GM21528 (cell line): ENCODE results near the gene CYP4F2.
"Not testable (repeated sequence)": the region's sequence is repeated elsewhere in the genome, so short reads cannot be mapped to it uniquely, and the experiment has no call there.

Source experiments
- ATAC-seq: cut with Tn5 transposase; IDR thresholded peaks from one replicate; pipeline ENCODE4 v1.9.1; 2021; ENCODE audit warnings: mild to moderate bottlenecking, moderate library complexity; ENCODE audit not compliant: unreplicated experiment, low FRiP score

Gene CYP4F2

GRCh38 chr19:15860522-15860921, 37.4 kb downstream of the CYP4F2 start:
- no peak for ATAC-seq

GRCh38 chr19:15859187-15859586, 38.7 kb downstream of the CYP4F2 start:
- no peak for ATAC-seq

GRCh38 chr19:15850385-15850784, 47.5 kb downstream of the CYP4F2 start:
- ATAC-seq, result no peak

GRCh38 chr19:15846923-15847322, 51.0 kb downstream of the CYP4F2 start:
- ATAC-seq, result no peak

GRCh38 chr19:15843894-15844222, 54.0 kb downstream of the CYP4F2 start:
- ATAC-seq, result not testable (repeated sequence)

- no peak for ATAC-seq
These were observed 54.5 kb downstream of the CYP4F2 start for GRCh38 chr19:15843203-15843893.

GRCh38 chr19:15841875-15842569, 55.9 kb downstream of the CYP4F2 start:
- no peak for ATAC-seq

GRCh38 chr19:15840833-15841232, 57.0 kb downstream of the CYP4F2 start:
- ATAC-seq, result no peak

GRCh38 chr19:15839888-15840287, 58.0 kb downstream of the CYP4F2 start:
- ATAC-seq, result not testable (repeated sequence)

- no peak for ATAC-seq
These were observed 59.5 kb downstream of the CYP4F2 start for GRCh38 chr19:15838351-15838750.

- no peak for ATAC-seq
These were observed 60.6 kb downstream of the CYP4F2 start for GRCh38 chr19:15837221-15837731.

GRCh38 chr19:15836330-15837220, 61.3 kb downstream of the CYP4F2 start:
- ATAC-seq, result peak; percentile 94

- ATAC-seq, result not testable (repeated sequence)
These were observed 62.1 kb downstream of the CYP4F2 start for GRCh38 chr19:15835565-15836329.

GRCh38 chr19:15834232-15834631, 63.6 kb downstream of the CYP4F2 start:
- not testable (repeated sequence) for ATAC-seq

- ATAC-seq, result no peak
These were observed 66.2 kb downstream of the CYP4F2 start for GRCh38 chr19:15831626-15832025.

GRCh38 chr19:15829786-15830185, 68.1 kb downstream of the CYP4F2 start:
- ATAC-seq, result no peak

GRCh38 chr19:15829306-15829698, 68.6 kb downstream of the CYP4F2 start:
- ATAC-seq, result no peak

- not testable (repeated sequence) for ATAC-seq
These were observed 69.1 kb downstream of the CYP4F2 start for GRCh38 chr19:15828611-15829305.

GRCh38 chr19:15828121-15828610, 69.7 kb downstream of the CYP4F2 start:
- no peak for ATAC-seq
